GM12878 (cell line): ENCODE data around the gene LIM2. TPM values are rescaled to one million over a fixed set of nuclear protein-coding genes. Genes with fewer than 3 reads are reported as not detected.

Experiments used
- ATAC-seq: fragments of 200-7000 bp; cut with Tn5 transposase; 3 replicates; pipeline ENCODE4 v1.9.1; 2020; ENCODE audit warnings: mild to moderate bottlenecking, moderate library complexity
- BruUV-seq: library from RNA; stranded (reverse); fragments of 400-500 nt; replicated peaks from 2 replicates; lab custom pipeline; 2021; lab: Mats Ljungman, UMichigan
- CTCF ChIA-PET: fragments of 300-600 bp; sonication (Branson Sonifier 250); formaldehyde crosslinking; extraction: SDS; loops from one replicate; lab custom pipeline; 2021; ENCODE audit warnings: inconsistent platforms; lab: Yijun Ruan, JAX
- POLR2A ChIA-PET: fragments of 350-600 bp; formaldehyde crosslinking; extraction: SDS; loops from one replicate; lab custom pipeline; 2021; ENCODE audit warnings: inconsistent platforms; lab: Charles Lee
- RAD21 ChIA-PET: fragments of 300-600 bp; sonication (Branson Sonifier 250); formaldehyde crosslinking; loops from one replicate; lab custom pipeline; 2023; ENCODE audit warnings: antibody characterized with exemption; ENCODE audit not compliant: unreplicated experiment; lab: Charles Lee
- SMC1A ChIA-PET: fragments of 300-600 bp; sonication (Branson Sonifier 250); formaldehyde crosslinking; loops from one replicate; lab custom pipeline; 2023; ENCODE audit not compliant: unreplicated experiment, uncharacterized antibody; lab: Charles Lee
- DNase-seq: peaks from one replicate; pipeline ENCODE4 v3.0.0-alpha.2; 2011; ENCODE audit warnings: low read depth, low spot score
- FAIRE-seq: peaks from 3 replicates; lab custom pipeline; 2011; peaks lifted over from hg19 to GRCh38; lab: Jason Lieb, UNC
- H2AFZ ChIP-seq: 2 replicates; pipeline ENCODE4 v1.6.0; 2011; ENCODE audit warnings: low read depth, low read length, control low read depth; ENCODE audit not compliant: control insufficient read depth
- H3K27ac ChIP-seq: 2 replicates; pipeline ENCODE4 v1.5.1; 2011; ENCODE audit warnings: control low read depth; ENCODE audit not compliant: control insufficient read depth, insufficient read depth
- H3K27me3 ChIP-seq, 2 experiments: replicated peaks in 1 of 2; 2 replicates each; pipeline versions ENCODE4 v1.6.0 to v1.6.1; 2011; ENCODE audit warnings: low read length in 1 of 2; ENCODE audit not compliant: control insufficient read depth in 2 of 2, insufficient read depth in 2 of 2
- H3K36me3 ChIP-seq, 2 experiments: 2 replicates each; pipeline ENCODE4 v1.5.1; 2011; ENCODE audit warnings: low read length in 1 of 2; ENCODE audit not compliant: control insufficient read depth in 2 of 2, insufficient read depth in 2 of 2
- H3K4me1 ChIP-seq: 2 replicates; pipeline ENCODE4 v1.6.1; 2011; ENCODE audit warnings: mild to moderate bottlenecking, low read length, moderate library complexity, mixed read lengths; ENCODE audit not compliant: control insufficient read depth, insufficient read depth
- H3K4me2 ChIP-seq: 2 replicates; pipeline ENCODE4 v1.6.0; 2011; ENCODE audit warnings: control low read depth; ENCODE audit not compliant: control insufficient read depth, insufficient read depth
- H3K4me3 ChIP-seq: fragments of 200-600 bp; sonication (generic); 2 replicates; pipeline ENCODE4 v1.5.1; 2016
- H3K79me2 ChIP-seq: 2 replicates; pipeline ENCODE4 v1.6.0; 2011; ENCODE audit warnings: low read length; ENCODE audit not compliant: control insufficient read depth, insufficient read depth
- H3K9ac ChIP-seq: 2 replicates; pipeline ENCODE4 v1.8.0; 2011; ENCODE audit warnings: low read length, control low read depth, mixed read lengths; ENCODE audit not compliant: control insufficient read depth, insufficient read depth
- H3K9me3 ChIP-seq: replicated peaks from 3 replicates; pipeline ENCODE4 v1.5.1; 2011; ENCODE audit warnings: mild to moderate bottlenecking, low read length; ENCODE audit not compliant: control insufficient read depth, insufficient read depth
- H4K20me1 ChIP-seq: 2 replicates; pipeline ENCODE4 v1.6.0; 2011; ENCODE audit not compliant: control insufficient read depth, insufficient read depth
- DPF2 ChIP-seq: fragments of 450-650 bp; IDR thresholded peaks from 2 replicates; pipeline ENCODE4 v1.6.1; 2017; ENCODE audit warnings: mild to moderate bottlenecking
- EGR1 ChIP-seq, 2 experiments: IDR thresholded peaks; 1 replicate in 1 of 2; 2 replicates in 1 of 2; pipeline ENCODE4 v1.6.1; 2011 to 2012; ENCODE audit warnings: low read depth in 2 of 2, low read length in 2 of 2, borderline replicate concordance in 1 of 2, mild to moderate bottlenecking in 1 of 2, moderate library complexity in 1 of 2
- EZH2 ChIP-seq: IDR thresholded peaks from 2 replicates; pipeline ENCODE4 v1.6.1; 2012; ENCODE audit warnings: low read depth, mild to moderate bottlenecking, control low read depth, inconsistent platforms, low read length, borderline replicate concordance; ENCODE audit not compliant: control insufficient read depth
- HDGF ChIP-seq: fragments of 450-650 bp; IDR thresholded peaks from 2 replicates; pipeline ENCODE4 v1.6.1; 2016; ENCODE audit warnings: antibody characterized with exemption
- KLF5 ChIP-seq: fragments of 450-650 bp; IDR thresholded peaks from 2 replicates; pipeline ENCODE4 v1.6.1; 2014; ENCODE audit warnings: mild to moderate bottlenecking; ENCODE audit not compliant: partially characterized antibody
- NBN ChIP-seq: fragments of 450-650 bp; IDR thresholded peaks from 2 replicates; pipeline ENCODE4 v1.6.1; 2016
- ZNF217 ChIP-seq: fragments of 450-650 bp; IDR thresholded peaks from 2 replicates; pipeline ENCODE4 v1.6.1; 2017; ENCODE audit warnings: antibody characterized with exemption, mild to moderate bottlenecking
- ZNF687 ChIP-seq: fragments of 450-650 bp; IDR thresholded peaks from 2 replicates; pipeline ENCODE4 v1.6.1; 2017; ENCODE audit warnings: mild to moderate bottlenecking, moderate library complexity
- WGBS: methylation state at CpG from one replicate; pipeline ENCODE4 v1.1.6; 2016; ENCODE audit warnings: low lambda C conversion rate; ENCODE audit not compliant: insufficient replicate concordance, insufficient coverage; ENCODE audit errors: missing lambda C conversion rate; 5-methylcytosine and 5-hydroxymethylcytosine counted together
- in situ Hi-C: fragments of 300-500 bp; cut with MboI; formaldehyde crosslinking; loops from 9 replicates; pipeline ENCODE4 v1.14.3; 2018; ENCODE audit warnings: mixed read lengths
- intact Hi-C: fragments of 100-400 bp; cut with micrococcal nuclease; formaldehyde crosslinking; loops from one replicate; pipeline ENCODE4 v1.14.2; 2022; ENCODE audit not compliant: unreplicated experiment
- polyA plus RNA-seq, 11 experiments: library from polyadenylated mRNA; depleted of rRNA in 4 of 11; unstranded in 6 of 11; stranded (reverse) in 5 of 11; fragments of >200 nt; fragmentation: Nextera tagmentation in 4 of 11; fragmentation: Illumina TruSeq in 1 of 11; extraction: Ambion mirVana in 4 of 11; extraction: Trizol in 1 of 11; gene quantifications; 1 replicate in 1 of 11; 2 replicates in 10 of 11; pipeline versions ENCODE4 v1.2.1 to v1.2.3, GENCODE V29; 2011 to 2016; ENCODE audit warnings: inconsistent platforms in 2 of 11, missing spikeins in 2 of 11, low read depth in 1 of 11
- total RNA-seq, 4 experiments: library from RNA; depleted of rRNA in 3 of 4; stranded (reverse); fragments of >200 nt in 3 of 4; fragmentation: Illumina TruSeq in 1 of 4; extraction: Trizol in 1 of 4; gene quantifications; 2 replicates each; pipeline versions ENCODE4 v1.2.1 to v1.2.3, GENCODE V29; 2013 to 2021

LIM2 gene
- total and polyA plus RNA-seq, 10 of the 15 experiments (the other 5 are each of a cell fraction or from before 2014, with no cell fraction given) = not detected

DNA sequence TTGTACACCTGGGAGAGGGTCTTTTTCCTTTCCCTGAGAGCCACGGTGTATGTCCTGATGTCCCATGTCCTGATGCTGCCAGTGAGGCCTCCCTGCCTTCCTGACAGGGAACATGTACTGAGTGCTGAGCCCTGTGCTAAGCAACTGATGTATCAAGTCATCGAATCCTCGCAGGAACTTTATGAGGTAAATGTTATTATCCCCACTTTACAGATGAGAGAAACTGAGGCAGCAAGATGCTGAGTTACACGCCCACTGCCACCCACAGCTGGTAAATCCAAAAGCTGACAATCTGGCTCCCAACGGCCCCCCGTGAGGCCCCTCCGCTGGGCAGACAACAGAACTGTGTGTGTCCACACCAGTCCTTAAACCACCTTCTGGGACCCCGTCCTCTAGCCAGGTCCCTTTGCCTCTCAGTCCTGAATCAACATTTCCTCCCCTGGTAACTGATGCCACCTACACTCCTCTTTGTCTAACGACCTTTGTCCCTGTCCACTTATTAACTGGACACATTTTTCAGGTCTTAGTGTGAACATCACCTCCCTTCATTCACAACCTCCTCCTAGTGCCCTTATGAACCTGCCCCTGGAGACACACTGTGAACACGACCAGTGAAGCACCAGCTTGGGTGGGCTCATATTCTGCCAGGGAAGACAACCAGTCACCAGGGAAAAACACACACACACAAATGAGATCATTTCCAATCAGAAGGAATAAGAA lies 40.4 kb downstream of the LIM2 start (continued):
- TF ChIP-seq KLF5 = no peak

DNA sequence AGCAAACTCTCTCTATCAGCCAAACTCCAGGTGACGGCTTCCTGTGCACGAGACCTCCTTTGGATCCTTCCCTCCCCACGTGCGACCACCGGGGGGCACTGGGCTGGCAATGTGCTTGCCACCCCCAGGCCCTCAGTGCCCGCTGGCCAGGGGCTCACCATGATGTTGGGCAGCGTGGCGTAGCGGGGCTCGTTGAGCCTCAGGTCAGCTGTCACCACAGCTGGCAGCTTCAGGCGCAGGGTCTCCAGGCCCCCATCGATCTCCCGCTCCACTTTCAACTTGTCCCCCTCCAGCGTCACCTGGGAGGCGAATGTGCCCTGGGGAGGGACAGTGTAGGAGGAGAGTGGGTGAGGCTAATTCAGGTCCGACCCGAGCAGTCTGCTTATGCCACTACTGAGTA lies 41.0 kb downstream of the LIM2 start:
- ATAC-seq (no peak), DNase-seq (no peak), FAIRE-seq (no peak)
- Histone ChIP-seq H3K4me1 (peaks cover 17% of the 10 kb centered on the region), H3K9ac (no peak overlapping the region), H3K27ac (no peak overlapping the region), H3K9me3 (no peaks in the 10 kb centered on the region), H3K36me3 (peaks cover 0 to 4% of the 10 kb centered on the region in 2 experiments; a peak in 2 of 4 replicates), H4K20me1 (no peaks in the 10 kb centered on the region), H3K4me2 (no peak overlapping the region), H3K4me3 (no peak overlapping the region), H3K79me2 (no peaks in the 10 kb centered on the region), H3K27me3 (no peaks in the 10 kb centered on the region), H2AFZ (no peak overlapping the region)
- BruUV-seq = no TSS peak
- SMC1A ChIA-PET = no interaction called here
- CTCF ChIA-PET = no interaction called here
- RAD21 ChIA-PET = no interaction called here
- POLR2A ChIA-PET = no interaction called here
- intact Hi-C loops = no loop called here
- TF ChIP-seq EZH2 (no peak), DPF2 (no peak), ZNF687 (no peak), HDGF (no peak), EGR1 (IDR thresholded peaks at IDR 0.05; ENCODE audit: borderline replicate concordance in 1 of 2, low read depth in 2 of 2, low read length in 2 of 2) (no peak), ZNF217 (no peak), NBN (no peak)
- 90% methylated on average over 17 of the region's 17 CpGs for WGBS
- in situ Hi-C loops = no loop called here
